Adrenal gland (tissue), 5 donors: ENCODE results near the gene PDS5B.

Experiments
- POLR2A ChIP-seq, 2 donors: fragments of 450-650 bp; IDR thresholded peaks; one replicate each; pipeline ENCODE4 v1.6.1; 2017; ENCODE audit warnings: antibody characterized with exemption in 2 of 2, mild to moderate bottlenecking in 2 of 2, moderate library complexity in 1 of 2
- TF ChIP-seq, protein P1 (sequence below), 6 experiments: fragments of 450-650 bp in 4 of 6; fragments of 200-600 bp in 2 of 6; sonication (generic) in 1 of 6; IDR thresholded peaks; 1 replicate in 5 of 6; 2 replicates in 1 of 6; pipeline versions ENCODE4 v1.5.1 to v1.8.0; 2016 to 2021; ENCODE audit warnings: antibody characterized with exemption in 6 of 6, mild to moderate bottlenecking in 2 of 6, moderate library complexity in 1 of 6
- donor health status: DM: no; HTN: no; CAD: no.

- no peak for TF ChIP-seq POLR2A (IDR thresholded peaks at IDR 0.05)
- TF ChIP-seq, protein P1, sequence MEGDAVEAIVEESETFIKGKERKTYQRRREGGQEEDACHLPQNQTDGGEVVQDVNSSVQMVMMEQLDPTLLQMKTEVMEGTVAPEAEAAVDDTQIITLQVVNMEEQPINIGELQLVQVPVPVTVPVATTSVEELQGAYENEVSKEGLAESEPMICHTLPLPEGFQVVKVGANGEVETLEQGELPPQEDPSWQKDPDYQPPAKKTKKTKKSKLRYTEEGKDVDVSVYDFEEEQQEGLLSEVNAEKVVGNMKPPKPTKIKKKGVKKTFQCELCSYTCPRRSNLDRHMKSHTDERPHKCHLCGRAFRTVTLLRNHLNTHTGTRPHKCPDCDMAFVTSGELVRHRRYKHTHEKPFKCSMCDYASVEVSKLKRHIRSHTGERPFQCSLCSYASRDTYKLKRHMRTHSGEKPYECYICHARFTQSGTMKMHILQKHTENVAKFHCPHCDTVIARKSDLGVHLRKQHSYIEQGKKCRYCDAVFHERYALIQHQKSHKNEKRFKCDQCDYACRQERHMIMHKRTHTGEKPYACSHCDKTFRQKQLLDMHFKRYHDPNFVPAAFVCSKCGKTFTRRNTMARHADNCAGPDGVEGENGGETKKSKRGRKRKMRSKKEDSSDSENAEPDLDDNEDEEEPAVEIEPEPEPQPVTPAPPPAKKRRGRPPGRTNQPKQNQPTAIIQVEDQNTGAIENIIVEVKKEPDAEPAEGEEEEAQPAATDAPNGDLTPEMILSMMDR (IDR thresholded peaks at IDR 0.05): no peak
Observed at GRCh38 chr13:32582281-32582680, 4.0 kb upstream of the PDS5B start.
